HG03159 (cell line): ENCODE results near the gene SKIL.

Experiments
- ATAC-seq: cut with Tn5 transposase; IDR thresholded peaks from one replicate; pipeline ENCODE4 v1.9.1; 2021; ENCODE audit warnings: mild to moderate bottlenecking, moderate library complexity; ENCODE audit not compliant: unreplicated experiment

Gene SKIL

DNA sequence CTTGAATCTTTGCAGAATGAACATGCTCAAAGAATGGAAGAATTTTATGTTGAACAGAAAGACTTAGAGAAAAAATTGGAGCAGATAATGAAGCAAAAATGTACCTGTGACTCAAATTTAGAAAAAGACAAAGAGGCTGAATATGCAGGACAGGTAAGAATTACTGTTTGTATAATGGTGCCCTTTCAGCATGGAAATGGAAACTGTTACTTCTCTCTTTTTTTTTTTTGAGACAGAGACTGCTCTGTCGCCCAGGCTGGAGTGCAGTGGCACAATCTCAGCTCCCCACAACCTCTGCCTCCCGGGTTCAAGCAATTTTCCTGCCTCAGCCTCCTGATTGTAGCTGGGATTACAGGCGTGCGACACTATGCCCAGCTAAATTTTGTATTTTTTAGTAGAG is 33.6 kb downstream of the SKIL start:
- no peak for ATAC-seq

DNA sequence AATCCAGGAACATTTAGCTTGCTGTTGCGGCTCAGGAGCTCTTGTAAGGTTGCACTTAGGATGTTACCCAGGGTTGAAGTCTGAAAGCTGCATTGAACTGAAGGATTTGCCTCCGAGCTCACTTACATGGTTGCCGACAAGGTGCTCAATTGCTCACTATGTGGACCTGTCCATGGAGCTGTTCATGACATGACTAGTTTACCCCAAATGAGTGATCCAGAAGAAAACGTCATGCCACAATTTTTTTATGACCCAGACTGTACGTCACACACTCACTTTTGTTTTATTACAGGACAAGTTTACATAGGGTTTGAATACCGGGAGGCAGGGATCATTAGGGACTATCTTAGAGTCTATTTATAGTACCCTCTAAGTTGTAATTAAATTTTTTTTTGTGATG is 40.2 kb downstream of the SKIL start:
- ATAC-seq = no peak

DNA sequence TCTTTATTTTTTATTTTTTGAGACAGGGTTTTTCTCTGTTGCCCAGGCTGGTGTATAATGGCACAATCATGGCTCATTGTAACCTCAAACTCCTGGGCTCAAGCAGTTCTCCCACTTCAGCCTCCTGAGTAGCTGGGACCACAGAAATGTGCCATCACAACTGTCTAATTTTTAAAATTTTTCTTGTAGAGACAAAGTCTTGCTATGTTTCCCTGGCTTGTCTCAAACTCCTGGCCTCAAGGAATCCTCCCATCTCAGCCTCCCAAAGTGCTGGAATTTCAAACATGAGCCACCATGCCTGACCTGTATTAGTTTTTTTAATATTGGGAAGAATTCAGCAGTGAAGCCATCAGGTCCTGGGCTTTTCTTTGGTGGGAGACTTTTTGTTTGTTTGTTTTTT is 47.6 kb downstream of the SKIL start:
- no peak for ATAC-seq

DNA sequence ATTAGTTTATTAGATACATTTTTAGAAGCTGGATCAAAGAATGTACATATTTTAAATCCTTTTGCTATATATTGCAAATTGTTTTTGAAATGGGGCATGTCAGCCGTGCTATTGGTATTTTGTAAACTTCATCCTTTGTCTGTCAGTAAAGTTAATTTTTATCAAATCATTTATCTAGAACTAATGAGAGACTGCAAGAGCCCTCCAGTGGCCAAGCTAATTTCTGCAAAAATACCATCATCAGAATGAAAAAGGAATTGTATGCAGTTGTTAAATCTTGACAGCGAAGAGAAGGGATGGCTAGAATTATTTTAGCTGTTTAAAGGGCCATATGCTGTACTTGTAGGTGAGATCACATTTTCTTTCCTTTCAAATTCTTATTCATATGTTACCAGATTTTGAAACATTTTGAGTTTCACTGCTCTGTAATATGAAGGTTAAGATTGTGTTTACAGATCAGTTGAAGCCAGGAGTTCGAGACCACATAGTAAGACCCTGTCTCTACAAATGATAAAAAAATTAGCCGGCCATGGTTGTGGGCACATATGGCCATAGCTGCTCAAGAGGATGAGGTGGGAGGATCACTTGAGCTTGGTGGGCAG is 53.0 kb downstream of the SKIL start:
- ATAC-seq = no peak

DNA sequence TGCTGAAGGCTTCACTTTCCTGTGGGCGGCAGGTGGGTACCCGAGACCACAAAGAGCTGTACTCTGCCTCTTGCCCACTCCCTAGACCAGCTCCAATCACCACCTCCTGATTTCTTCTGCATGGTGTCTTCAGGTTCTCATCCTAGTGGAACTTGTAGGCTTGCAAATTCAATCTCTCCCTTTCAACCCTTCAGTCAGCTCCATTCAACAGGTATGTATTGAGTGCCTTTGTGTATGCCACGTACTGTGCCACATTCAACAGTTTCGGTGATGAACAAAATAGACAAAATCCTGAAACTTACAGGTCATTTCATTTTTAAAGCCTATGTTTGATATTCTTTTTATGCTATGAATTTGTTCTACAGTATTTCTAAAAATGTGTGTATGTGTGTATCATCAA is 55.8 kb downstream of the SKIL start:
- no peak for ATAC-seq

DNA sequence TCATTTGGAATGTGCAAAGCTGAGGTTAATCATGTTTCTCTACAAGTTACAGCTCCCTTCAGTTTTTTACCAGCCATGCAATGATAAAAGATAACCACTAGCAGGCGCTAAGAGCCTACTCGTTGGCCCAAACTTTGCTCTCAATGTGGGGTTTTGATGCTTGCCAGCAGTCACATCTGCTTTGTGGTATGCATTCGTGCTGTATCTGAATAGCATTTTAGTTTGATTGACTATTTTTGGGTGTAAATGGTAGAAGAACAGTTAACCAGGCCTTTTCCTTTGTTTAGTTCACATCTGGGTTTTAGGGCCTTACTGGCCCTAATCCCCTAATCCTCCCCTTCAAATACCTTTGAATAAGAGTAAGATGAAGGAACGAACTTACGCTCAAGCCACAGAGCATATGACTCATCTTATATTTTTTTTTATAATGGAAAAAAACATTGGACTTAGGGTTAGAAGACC is 56.7 kb downstream of the SKIL start:
- ATAC-seq = peak; percentile 57

DNA sequence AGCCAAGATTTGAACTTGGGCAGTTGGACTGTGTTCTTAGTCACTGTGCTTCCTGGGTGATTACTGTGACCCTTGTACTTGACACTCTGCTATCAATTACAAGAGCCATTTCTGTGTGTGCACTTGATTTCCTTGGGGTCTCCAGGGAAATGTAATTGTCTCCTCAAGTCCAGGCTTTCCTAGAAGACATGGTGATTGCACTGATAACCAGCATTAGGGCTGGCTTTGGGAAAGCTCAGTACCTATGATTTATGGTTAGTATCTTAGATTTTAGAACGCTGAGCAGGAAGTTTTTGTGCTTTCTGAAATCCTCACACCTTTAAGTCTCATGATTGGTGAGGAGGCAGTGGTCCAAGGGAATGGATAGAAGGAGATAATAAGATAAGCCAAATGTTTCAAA is 59.6 kb downstream of the SKIL start:
- no peak for ATAC-seq

DNA sequence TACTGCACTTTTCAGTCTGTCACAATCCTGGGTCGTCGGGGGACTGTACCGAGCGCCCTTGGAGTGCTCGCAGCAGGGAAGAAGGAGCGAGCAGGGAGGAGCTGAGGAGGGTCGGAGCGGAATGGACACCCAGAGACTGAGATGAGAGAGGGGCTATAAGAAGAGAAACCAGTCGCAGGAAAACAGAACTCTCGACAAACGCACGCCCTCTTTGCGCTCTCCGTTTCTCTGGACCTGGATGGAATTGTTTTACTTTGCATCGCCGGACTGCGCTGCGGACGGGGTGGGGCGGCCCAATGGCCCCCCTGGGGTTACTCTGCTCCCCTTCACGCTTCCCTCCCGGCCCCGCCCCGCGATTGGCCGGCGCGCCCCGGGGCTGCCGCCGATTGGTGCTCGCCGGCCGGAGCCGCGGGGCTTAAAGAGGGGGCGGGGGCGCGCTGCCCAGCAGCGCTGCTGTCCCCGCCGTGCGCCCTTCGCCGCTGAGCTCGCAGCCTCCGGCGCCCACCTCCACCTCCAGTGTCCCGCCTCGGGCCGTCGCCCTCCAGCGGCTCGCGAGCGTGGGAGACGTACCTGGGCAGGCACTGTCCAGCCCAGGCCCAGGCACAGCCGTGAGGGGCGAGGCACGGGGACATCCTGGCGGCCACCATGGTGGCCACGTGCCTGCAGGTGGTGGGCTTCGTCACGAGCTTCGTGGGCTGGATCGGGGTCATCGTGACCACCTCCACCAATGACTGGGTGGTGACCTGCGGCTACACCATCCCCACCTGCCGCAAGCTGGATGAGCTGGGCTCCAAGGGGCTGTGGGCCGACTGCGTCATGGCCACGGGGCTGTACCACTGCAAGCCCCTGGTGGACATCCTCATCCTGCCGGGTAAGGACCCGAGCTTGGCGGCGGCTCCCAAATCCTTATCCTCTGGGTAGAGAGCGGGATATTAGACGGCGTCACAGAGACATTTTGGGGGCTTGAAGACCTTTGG is 61.2 kb downstream of the SKIL start, which contains the start of gene CLDN11:
Gene CLDN11 (plus strand): TSS at position 447 of the 977 bp plus-strand sequence. CDS start 199 bp downstream, at position 646.
- no peak for ATAC-seq

DNA sequence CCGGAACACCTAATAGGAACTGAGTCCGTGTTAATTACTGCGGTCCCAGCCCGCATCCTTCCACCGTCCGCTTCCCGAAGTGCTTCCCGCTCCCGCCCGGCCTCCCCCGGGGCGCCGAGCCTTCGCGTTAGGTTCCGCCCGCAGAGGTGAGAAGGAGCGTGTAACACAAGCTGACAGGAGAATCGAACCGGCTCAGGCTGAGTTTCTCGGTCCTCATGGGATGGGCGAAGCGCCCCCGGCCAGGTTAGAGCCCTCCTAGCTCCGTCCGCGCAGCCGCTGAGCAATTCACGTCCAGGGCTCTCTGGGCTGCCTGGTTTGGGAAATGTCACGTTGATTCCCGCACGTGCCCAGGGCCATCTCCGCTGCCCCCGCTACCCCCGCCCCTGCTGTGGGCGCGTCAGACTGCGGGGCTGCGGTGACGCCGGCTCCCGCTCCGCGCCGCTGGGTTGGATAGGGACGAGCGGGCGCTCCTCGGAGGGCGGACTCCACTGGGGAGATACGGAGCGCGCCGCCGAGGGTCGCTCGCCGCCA is 62.1 kb downstream of the SKIL start:
- ATAC-seq = no peak

DNA sequence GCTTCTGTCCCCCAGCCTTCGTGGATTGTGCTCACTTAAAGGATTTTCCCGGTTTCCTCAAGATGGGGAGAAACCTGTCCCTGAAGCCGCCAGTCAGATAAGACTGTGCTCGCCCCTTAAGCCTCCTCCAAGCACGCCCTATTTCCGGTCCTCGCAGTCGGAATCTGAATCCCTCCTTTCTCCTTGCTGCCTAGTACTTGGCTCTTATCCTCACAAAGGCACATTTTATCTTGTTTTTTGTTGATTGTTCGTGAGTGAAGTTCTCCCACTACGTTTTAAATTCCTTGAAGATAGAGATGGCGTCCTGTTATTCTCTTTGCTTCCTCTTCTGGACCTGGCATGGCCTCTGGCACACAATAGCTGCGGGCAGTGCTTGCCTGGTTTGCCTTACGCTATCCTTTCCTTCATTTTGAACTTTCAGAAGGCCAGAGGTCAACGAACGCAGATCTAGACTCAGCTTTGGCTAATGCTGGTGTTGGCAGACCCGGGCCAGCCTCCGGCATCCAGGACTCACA is 62.8 kb downstream of the SKIL start:
- ATAC-seq = no peak

DNA sequence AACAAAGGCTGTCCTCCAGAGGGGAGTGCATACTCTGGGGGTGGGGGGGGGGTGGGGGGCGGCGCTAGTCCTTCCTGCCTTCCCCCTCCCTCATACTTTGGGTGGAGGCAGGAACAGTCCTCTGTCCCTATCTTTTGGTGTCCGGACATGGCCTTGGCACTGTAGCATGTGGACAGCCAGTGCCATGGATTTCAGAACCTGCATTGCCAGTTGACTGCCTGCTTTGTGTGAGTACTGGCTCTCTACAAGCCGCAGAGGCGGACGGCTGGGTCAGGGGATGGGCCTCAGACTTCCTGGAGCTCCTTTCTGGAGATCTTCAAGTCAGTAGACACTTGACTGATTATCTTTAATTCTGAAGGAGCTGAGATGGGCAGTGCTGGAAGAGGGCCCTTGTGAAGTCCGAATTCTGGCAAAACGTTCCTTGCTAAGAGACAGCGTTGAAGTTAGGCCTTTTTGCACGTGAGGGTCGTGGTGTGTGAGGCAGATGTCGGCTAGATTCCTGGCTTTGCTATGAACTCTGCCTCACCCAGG is 63.7 kb downstream of the SKIL start:
- ATAC-seq = no peak

DNA sequence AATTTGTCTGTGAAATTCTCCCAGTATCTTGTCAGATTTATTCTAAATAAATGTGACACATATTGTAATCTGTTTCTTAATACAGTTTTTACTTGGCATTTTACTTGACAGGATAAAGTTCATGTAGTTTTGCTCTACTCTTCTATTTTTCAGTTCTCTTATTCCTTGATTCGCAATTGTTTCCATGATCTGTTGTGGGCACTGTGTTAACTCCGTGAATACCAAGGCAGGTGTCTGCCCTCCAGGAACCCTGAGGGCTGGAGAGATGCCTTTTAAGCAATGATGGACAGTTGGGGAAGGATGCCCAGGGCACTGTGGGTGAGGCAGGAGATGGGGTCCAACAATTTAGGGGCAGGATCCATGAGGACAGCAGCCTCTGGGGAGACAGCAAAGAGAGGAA is 64.2 kb downstream of the SKIL start:
- ATAC-seq = no peak

DNA sequence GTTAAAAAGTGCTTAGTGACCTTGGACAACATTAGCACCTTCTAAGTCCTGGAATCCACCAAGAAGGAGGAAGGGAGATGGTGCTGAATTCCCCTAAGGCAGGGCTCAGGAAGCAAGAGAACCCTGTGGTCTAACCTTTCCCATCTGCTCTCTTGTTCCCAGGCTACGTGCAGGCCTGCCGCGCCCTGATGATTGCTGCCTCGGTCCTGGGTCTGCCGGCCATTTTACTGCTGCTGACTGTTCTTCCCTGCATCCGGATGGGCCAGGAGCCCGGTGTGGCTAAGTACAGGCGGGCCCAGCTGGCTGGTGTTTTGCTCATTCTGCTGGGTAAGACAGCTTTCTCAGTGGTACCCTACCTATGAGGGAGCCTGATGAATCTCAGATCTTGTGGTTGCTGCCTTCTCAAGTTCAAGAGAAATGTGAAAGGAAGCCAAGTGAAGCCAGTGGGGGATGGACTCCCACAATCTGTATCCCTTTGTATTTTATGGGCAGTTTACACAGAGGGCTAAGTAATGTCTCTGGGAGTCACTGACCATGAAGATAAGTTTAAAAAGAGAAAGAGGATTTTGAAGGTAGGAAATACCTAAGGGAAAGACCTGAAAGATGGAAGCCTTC is 65.6 kb downstream of the SKIL start:
- no peak for ATAC-seq

DNA sequence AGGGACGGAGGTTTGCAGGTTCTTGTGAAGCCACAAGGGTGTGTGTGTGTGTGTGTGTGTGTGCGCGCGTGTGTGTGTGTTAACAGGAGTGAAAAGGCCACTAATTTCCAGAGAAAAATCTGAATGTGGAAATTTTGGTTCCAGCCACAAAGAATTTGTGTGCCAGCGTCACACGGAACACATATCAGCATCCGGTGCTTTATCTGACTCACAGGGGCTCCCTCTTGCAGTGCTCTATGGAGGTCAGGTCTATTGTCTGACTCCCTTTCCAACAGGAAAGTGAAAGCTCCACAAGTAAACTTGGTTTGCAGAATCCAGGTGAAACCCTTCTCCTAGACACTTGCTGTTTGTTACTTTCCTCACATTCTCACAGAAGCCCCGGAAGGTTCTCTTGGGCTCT is 67.4 kb downstream of the SKIL start:
- no peak for ATAC-seq

DNA sequence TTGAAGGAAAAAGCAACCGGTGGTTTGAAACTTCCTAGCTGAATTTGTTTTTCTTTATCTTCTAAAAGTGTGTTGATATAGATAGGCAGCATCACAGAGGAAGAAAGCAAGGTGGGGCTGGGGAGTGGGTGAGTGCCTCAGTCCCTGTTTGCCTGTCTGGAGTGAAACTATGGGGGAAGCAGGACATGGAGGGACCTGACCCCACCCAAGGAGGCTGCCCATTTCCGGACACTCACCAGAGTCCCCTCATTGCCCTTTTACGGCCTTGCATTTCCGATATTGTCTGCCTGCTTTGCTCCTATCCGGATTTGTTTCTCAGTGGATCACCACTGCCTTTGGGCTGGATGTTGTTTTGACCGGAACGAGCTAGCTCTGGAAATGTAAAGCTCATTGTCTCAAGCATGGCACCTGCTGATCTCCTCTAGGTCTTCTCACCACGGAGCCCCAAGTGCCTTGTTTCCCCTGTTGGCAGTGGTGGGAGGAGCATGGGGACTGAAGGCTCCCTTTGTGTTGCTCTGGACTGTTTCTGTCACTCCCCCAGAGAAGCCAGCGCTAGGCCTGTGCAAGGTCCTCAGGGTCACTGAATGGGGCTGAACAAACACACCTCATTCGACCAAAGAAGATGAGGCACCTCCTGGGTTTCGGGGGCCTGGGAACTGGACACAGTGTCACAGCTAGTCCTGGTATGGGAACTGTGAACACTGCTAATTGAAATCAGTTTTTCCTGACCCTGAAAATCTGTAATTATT is 68.2 kb downstream of the SKIL start:
- ATAC-seq = no peak

DNA sequence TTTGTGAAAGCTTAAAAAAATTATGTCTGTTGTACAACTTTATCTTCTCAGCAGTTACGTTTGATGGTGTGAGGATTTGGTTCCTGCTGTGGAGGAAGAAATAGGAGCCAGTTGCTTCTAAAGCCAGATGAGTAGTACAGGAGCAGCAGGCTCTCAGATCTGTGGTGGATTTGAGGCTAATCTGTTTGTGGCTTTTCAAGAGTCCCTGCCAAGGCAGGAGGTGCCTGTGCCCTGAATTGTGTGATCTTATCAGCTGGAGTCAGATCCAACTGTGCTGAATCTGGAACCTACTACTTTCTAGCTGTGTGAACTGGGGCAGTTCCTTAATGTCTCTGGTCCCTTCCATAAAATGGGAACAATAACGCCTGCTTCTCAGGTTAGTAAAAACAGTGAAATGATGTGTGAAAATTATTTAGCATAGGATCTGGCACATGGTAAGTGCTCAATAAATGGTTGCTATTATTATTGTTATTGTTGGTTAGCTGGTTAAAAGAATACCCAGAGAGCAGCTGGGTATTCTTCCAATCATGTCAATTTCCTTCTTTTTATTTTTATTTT is 68.8 kb downstream of the SKIL start:
- ATAC-seq = no peak

DNA sequence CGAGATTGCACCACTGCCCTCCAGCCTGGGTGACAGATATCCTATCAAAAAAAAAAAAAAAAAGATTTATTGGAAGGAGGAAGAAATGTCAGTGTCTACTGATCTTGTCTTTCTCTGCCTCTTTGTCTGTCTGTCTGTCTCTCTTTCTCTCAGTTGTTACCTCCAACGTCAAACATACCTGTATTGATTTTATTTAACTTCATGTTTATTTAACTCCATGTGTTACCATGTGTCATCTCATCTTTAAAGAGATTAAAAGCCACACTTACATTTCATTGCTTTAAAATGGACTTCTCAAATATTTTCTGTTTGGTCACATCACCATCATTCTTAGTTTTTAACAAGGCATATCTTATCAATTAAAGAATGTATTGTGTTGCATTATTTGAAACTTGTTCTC is 70.6 kb downstream of the SKIL start:
- ATAC-seq = no peak

DNA sequence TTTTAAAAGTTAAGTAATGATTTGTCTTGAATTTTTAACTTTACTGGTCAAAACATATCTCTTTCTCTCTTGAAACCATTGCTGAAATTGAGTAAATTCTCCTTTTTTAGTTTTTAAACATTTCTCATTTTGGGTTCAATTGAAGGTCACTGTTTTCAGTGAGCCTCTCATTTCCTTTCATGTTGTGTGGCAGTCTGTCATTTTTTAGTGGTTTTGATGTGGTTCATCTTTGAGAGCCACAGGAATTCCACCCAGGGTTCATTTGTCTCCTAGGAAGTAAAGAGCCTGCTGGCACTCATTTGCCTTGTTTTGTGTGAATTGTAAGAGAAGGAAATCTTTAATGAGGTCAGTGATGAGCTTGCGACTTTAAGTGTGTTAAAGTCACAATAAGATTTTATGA is 71.5 kb downstream of the SKIL start:
- ATAC-seq = no peak

DNA sequence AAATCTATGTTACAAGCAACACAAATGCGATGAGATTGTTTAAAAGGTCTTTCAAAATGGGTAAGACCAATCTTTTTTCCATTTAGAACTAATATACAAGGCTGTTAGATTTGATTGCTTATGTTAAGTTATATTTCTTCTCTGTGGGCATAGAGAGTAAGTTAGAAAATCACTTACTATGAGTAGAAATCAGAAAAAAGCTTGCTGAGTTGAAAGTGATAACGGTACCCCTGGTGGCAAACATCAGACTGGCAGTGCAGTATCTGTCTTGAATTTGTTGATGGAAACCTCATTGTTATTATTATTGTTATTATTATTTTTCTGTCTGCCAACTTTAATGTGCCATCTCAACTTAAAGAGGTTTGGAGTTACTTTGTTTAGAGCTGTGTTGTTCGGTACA is 73.5 kb downstream of the SKIL start:
- no peak for ATAC-seq

DNA sequence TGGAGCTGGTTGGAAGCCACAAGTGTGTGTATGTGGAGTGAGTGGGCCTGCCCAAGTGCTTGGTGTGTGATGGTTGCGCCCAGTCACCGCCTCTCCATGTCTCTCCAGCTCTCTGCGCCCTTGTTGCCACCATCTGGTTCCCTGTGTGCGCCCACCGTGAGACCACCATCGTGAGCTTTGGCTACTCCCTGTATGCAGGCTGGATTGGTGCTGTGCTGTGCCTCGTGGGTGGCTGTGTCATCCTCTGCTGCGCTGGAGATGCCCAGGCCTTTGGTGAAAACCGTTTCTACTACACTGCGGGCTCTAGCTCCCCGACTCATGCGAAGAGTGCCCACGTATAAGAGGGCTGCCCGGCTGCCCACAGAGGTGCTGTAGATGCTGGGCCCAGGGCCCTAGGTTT is 74.9 kb downstream of the SKIL start:
- ATAC-seq = no peak
